Forelimb muscle (tissue), 1 donor: Measurements from ENCODE around the gene BUD31. TPM values are rescaled to one million over a fixed set of nuclear protein-coding genes. Genes with fewer than 3 reads are reported as not detected.

Experiments
- polyA plus RNA-seq: library from polyadenylated mRNA; unstranded; fragments of 120-200 nt; gene quantifications from one replicate; pipeline ENCODE4 v1.2.1, GENCODE V29; 2013; ENCODE audit not compliant: insufficient read length

Gene BUD31
- polyA plus RNA-seq, 1 donor = 68.8 TPM

Other genes with a start within 250 kb of the BUD31 start
- not detected for gene KPNA7, start 200.9 kb upstream of the BUD31 start, polyA plus RNA-seq
- gene MYH16, start 136.1 kb upstream of the BUD31 start, polyA plus RNA-seq = 0.18 TPM
- gene ARPC1A, start 83.1 kb upstream of the BUD31 start, polyA plus RNA-seq = 55.8 TPM
- gene ARPC1B, start 34.2 kb upstream of the BUD31 start, polyA plus RNA-seq = 35.0 TPM
- 109 TPM for gene PDAP1, start 372 bp upstream of the BUD31 start, polyA plus RNA-seq
- 3.7 TPM for gene PTCD1, start 29.8 kb downstream of the BUD31 start, polyA plus RNA-seq
- 38.6 TPM for gene CPSF4, start 30.0 kb downstream of the BUD31 start, polyA plus RNA-seq
- 366 TPM for gene ATP5MF, start 57.2 kb downstream of the BUD31 start, polyA plus RNA-seq
- 37.8 TPM for gene ZNF789, start 63.9 kb downstream of the BUD31 start, polyA plus RNA-seq
- gene ZNF394, start 91.3 kb downstream of the BUD31 start, polyA plus RNA-seq = 9.7 TPM
- gene ZKSCAN5, start 95.7 kb downstream of the BUD31 start, polyA plus RNA-seq = 9.4 TPM
- 8.6 TPM for gene FAM200A, start 143.1 kb downstream of the BUD31 start, polyA plus RNA-seq
- 46.1 TPM for gene ZNF655, start 149.7 kb downstream of the BUD31 start, polyA plus RNA-seq
- gene TMEM225B, start 189.3 kb downstream of the BUD31 start, polyA plus RNA-seq = 0.77 TPM
- gene ZSCAN25, start 208.0 kb downstream of the BUD31 start, polyA plus RNA-seq = 8.8 TPM